ENCODE measurements around the gene LSP1. TPM values are rescaled to one million over a fixed set of nuclear protein-coding genes. Genes with fewer than 3 reads are reported as not detected.
"Not testable (repeated sequence)": the region's sequence is repeated elsewhere in the genome, so short reads cannot be mapped to it uniquely, and the experiment has no call there.

The LSP1 gene, protein sequence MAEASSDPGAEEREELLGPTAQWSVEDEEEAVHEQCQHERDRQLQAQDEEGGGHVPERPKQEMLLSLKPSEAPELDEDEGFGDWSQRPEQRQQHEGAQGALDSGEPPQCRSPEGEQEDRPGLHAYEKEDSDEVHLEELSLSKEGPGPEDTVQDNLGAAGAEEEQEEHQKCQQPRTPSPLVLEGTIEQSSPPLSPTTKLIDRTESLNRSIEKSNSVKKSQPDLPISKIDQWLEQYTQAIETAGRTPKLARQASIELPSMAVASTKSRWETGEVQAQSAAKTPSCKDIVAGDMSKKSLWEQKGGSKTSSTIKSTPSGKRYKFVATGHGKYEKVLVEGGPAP
- 54.4 TPM for polyA plus RNA-seq (ENCODE audit: insufficient read length)

DNA sequence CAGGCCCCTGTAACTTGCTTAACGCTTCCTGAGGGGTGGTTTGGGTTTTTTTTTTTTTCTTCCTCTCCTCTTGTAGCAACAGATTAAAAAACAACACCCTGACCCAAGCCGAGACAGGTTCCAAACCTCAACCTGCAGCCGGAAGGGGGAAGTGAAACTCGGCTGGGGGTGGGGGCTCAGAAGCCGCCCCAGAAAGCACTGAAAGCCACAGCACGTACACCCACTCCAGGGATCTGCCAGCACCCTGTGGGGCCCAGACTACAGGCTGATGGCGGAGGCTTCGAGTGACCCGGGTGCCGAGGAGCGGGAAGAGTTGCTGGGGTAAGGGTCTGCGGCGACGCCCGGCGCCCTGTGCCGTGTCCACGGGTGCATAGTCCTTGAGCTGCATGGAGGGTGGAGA, at the start of gene LSP1:
Gene LSP1, plus strand, starts transcription at position 208 of the 400 bp plus-strand sequence. Its CDS starts 61 bp downstream, at position 269.
- no peak for DNase-seq (ENCODE audit: low read depth)

- no peak for DNase-seq (ENCODE audit: low read depth)
Measured at GRCh38 chr11:1803246-1803645, 49.6 kb upstream of the LSP1 start.

DNA sequence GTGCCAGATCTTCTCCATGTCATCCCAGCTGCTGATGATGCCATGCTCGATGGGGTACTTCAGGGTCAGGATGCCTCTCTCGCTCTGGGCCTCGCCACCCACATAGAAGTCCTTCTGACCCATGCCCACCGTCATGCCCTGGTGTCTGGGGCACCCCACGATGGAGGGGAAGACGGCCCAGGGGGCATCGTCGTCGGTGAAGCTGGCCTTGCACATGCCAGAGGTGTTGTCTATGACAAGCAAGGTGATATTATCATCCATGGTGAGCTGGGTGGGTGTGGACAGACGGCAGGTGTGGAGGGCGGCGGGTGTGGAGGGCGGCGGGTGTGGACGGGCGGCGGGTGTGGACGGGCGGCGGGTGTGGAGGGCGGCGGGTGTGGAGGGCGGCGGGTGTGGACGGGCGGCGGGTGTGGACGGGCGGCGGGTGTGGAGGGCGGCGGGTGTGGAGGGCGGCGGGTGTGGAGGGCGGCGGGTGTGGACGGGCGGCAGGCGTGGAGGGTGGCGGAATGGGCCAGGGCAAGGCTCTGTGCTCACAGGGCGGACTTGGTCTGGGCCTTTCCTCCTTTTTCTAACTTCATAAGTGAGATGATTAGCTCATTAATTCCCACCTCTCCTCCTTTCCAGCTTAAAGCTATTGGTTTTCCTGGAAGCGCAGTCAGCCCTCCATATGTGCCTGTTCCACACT, 48.9 kb upstream of the LSP1 start:
- not testable (repeated sequence) for DNase-seq (ENCODE audit: low read depth)

GRCh38 chr11:1805525-1805924, 47.4 kb upstream of the LSP1 start:
- DNase-seq (ENCODE audit: low read depth): no peak

DNA sequence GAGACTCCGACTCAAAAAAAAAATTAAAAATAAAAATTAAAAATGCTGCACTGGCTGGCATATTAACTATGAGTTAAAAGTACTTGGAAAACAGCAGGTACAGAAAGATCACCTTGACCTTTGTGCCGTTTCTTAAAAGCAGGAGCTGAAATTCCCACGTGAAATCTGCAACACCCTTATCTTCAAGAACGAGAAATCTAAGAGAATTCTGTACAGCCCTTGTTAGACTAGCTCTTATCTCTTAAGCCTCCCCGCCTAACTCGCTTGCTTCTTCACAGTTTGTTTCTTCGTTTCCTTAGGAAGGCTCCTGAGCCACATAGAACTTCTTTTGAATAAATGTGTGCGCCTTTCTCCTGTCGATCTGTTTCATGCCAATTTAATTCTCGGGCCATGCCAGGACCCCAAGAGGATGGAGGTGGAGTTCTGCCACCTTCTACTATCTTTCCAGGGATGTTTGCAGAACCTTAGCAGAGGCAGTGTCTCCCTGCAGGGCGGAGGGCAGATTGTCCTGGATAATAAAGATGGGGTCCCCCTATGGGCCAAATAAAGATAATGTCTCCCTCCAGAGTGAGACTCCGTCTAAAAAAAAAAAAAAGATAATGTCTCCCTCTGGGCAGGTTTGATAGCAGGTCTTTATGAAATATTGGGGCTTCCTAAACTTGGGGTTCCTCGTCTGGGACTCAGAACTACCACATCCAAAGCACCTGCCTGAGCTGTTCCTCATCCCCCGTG, 45.5 kb upstream of the LSP1 start:
- no peak for DNase-seq (ENCODE audit: low read depth)

DNA sequence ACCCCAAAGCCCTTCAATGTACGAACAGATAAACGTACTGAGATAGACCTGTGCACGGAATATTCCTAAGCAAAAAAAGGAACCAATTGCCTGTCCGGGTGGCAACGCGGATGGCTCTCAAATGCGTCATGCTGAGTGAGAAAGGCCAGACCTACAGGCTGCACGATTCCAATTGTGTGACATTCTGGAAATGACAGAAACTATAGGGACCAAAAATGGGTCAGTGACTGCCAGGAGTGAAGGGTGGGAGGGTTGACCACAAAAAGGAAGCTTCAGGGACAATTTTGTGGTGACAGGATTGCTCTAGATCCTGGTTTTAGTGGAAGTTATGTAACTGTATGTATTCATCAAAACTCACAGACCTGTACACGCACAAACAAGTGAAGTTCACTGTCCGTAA, 42.1 kb upstream of the LSP1 start:
- DNase-seq (ENCODE audit: low read depth): no peak

DNA sequence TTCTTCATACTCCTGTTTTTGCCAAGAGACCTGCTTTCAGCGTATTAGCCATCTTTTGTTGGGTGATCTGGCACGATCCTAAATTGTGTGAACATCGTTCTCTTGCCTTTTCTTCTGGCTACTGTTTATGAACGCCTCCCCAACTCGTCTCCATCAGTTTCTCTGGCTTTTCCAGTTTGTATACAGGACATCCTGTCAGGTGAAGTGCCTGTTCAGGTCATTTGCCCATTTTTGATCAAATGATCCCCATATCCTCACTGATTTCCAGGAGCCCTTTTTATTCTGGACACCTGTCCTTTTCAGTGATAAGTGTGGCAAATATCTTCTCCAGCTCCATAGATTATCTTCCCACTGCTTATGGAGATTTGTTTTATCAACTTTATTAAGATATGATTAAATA, 40.6 kb upstream of the LSP1 start:
- no peak for DNase-seq (ENCODE audit: low read depth)

GRCh38 chr11:1812801-1813200, 40.1 kb upstream of the LSP1 start:
- no peak for DNase-seq (ENCODE audit: low read depth)

DNA sequence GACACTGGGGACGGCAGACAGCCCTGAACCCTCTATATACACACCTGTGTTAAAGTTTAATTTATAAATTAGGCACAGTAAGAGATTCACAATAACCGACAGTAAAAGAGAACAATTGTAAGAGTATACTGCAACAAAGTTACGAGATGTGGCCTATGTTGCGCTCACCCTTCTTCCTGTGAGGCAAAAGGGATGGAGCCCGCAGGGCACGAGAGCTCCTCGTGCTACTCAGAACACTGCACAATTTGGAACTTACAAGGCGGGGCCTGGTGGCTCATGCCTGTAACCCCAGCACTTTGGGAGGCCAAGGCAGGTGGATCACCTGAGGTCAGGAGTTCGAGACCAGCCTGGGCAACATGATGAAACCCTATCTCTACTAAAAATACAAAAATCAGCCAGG, 39.5 kb upstream of the LSP1 start:
- DNase-seq (ENCODE audit: low read depth): not testable (repeated sequence)

- DNase-seq (ENCODE audit: low read depth): no peak
Measured at GRCh38 chr11:1814691-1815090, 38.2 kb upstream of the LSP1 start.

- DNase-seq (ENCODE audit: low read depth): no peak
Measured at GRCh38 chr11:1815311-1815710, 37.6 kb upstream of the LSP1 start.

- DNase-seq (ENCODE audit: low read depth): no peak
Measured at GRCh38 chr11:1815751-1816150, 37.1 kb upstream of the LSP1 start.

- no peak for DNase-seq (ENCODE audit: low read depth)
Measured at GRCh38 chr11:1817000-1817399, 35.9 kb upstream of the LSP1 start.

GRCh38 chr11:1817511-1817910, 35.4 kb upstream of the LSP1 start:
- DNase-seq (ENCODE audit: low read depth): no peak

GRCh38 chr11:1819074-1819473, 33.8 kb upstream of the LSP1 start:
- no peak for DNase-seq (ENCODE audit: low read depth)

DNA sequence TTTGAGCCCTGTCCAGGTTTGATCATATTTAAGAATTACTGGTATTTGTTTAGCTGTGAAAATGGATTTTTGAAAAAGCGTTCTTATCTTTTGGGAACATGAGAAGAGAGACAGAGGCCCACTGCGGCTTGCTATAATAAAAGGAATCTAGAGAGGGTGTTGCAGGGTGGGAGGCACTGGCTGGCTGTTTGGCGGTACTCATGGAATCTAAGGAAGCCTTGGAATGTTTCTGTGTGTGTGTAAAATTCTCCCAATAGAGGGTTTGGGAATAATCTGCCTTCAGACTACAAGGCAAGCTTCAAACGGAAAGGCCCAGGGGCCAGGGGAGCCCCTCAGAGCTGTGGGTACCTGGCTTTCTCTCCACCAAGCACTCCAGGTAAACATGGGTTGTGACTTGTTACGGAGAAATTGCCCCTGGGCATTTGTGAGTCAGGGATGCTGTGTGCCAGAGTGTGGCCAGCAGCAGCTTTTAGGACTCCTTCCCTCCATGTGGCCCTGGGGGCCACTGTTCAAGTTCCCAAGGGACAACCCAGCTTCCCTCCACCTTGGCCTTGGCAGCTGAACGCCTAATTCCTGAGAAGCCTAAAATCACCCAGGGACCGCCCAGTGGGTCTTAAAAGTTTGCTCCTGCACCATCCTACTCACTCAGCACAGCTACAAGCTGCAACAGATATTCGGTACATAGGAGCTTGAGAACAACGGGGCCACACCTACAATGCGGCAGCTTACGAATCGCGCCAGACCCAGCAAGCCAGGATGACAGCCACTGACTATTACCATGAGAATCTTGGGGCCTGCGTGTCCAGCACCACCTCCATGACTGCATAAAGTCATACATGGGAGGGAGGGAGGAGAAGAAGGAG, 32.2 kb upstream of the LSP1 start:
- no peak for DNase-seq (ENCODE audit: low read depth)

- DNase-seq (ENCODE audit: low read depth): no peak
Measured at GRCh38 chr11:1821562-1821961, 31.3 kb upstream of the LSP1 start.

GRCh38 chr11:1822648-1823375, 30.1 kb upstream of the LSP1 start:
- DNase-seq (ENCODE audit: low read depth): no peak

DNA sequence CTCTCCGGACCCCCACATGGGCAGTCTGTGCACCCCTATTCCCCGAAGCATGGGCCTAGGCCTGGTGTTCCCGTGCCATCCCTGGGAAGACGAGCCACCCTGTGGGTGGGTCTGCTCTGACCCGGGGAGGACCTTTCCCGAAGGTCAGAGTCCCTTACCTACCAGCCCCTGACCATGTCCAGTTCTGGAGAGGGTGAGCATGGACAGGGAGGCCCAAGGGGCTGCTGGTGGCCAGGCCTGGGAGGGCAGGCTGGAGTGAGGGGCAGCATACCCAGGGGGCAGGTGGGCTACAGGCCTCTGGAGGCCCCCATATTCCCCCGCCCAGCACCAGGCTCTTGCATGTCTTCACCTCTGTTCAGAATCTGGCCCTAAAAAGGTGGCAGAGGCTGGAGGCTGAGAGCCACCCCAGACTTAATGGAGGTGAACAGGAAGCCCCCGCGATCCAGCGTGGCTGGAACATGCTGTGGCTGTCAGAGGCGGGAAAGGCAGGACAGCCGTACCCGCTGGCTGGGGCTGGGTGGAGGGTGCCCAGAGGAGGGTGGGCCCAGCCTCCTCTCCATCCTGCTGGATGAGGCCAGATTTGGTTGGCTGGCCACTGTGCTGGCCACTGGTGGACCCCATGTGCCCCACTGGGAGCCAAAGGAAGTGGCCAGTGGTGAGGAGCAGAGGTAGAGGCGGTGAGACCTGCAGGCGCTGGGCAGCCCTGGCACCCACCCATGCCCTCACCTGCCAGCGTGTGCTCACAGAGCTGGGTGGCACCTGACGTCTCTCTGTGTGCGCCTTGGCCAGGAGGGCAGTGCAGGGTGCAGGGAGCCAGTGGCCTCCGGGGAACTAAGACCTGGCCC, 29.3 kb upstream of the LSP1 start:
- DNase-seq (ENCODE audit: low read depth): no peak

Data from forelimb muscle (tissue), 1 donor.